Fibroblast of lung (primary cell): ENCODE measurements around the gene SURF4. TPM values are rescaled to one million over a fixed set of nuclear protein-coding genes. Genes with fewer than 3 reads are reported as not detected.

Experiments
- DNase-seq, 2 donors: peaks; one replicate each; pipeline versions ENCODE4 v3.0.0 to v3.0.0-alpha.2; 2010; ENCODE audit warnings: low read depth in 2 of 2
- H2AFZ ChIP-seq: 2 replicates; pipeline ENCODE4 v1.5.1; 2012; ENCODE audit warnings: low read length, control low read depth, inconsistent platforms
- H3K27ac ChIP-seq: 2 replicates; pipeline ENCODE4 v1.5.1; 2011; ENCODE audit warnings: low read length, control low read depth; ENCODE audit not compliant: insufficient read depth
- H3K27me3 ChIP-seq: 2 replicates; pipeline ENCODE4 v1.5.1; 2011; ENCODE audit warnings: mild to moderate bottlenecking, low read length; ENCODE audit not compliant: control insufficient read depth, insufficient read depth
- H3K36me3 ChIP-seq: 2 replicates; pipeline ENCODE4 v1.5.1; 2011; ENCODE audit warnings: low read length; ENCODE audit not compliant: control insufficient read depth, insufficient read depth
- H3K4me1 ChIP-seq: 2 replicates; pipeline ENCODE4 v1.5.1; 2011; ENCODE audit warnings: low read length; ENCODE audit not compliant: control insufficient read depth, insufficient read depth; ENCODE audit errors: extremely low read depth
- H3K4me2 ChIP-seq: 2 replicates; pipeline ENCODE4 v1.5.1; 2011; ENCODE audit warnings: low read length, control low read depth; ENCODE audit not compliant: insufficient read depth; ENCODE audit errors: extremely low read depth
- H3K4me3 ChIP-seq, 4 experiments: fragments of 200-600 bp in 1 of 4; sonication (generic) in 1 of 4; replicated peaks in 1 of 4; 2 replicates each; pipeline ENCODE4 v1.5.1; 2011 to 2016; ENCODE audit warnings: low read length in 4 of 4, low read depth in 3 of 4, mild to moderate bottlenecking in 3 of 4, control low read depth in 2 of 4, inconsistent platforms in 1 of 4, mixed read lengths in 1 of 4; ENCODE audit not compliant: insufficient read depth in 1 of 4; ENCODE audit errors: control extremely low read depth in 1 of 4
- H3K79me2 ChIP-seq: 2 replicates; pipeline ENCODE4 v1.5.1; 2012; ENCODE audit warnings: mild to moderate bottlenecking, low read length, inconsistent platforms; ENCODE audit not compliant: control insufficient read depth, insufficient read depth
- H3K9ac ChIP-seq: 2 replicates; pipeline ENCODE4 v1.5.1; 2011; ENCODE audit warnings: mild to moderate bottlenecking, low read length, control low read depth; ENCODE audit not compliant: insufficient read depth
- H3K9me3 ChIP-seq: 2 replicates; pipeline ENCODE4 v1.5.1; 2012; ENCODE audit warnings: low read depth, low read length; ENCODE audit not compliant: control insufficient read depth, insufficient read depth
- H4K20me1 ChIP-seq: 2 replicates; pipeline ENCODE4 v1.5.1; 2011; ENCODE audit warnings: low read length; ENCODE audit not compliant: control insufficient read depth, insufficient read depth; ENCODE audit errors: extremely low read depth
- EZH2 ChIP-seq: IDR thresholded peaks from 2 replicates; pipeline ENCODE4 v1.5.1; 2012; ENCODE audit warnings: low read length, control low read depth, mild to moderate bottlenecking; ENCODE audit errors: missing control alignments
- polyA plus RNA-seq, 2 donors: library from polyadenylated mRNA; depleted of rRNA in 1 of 2; stranded (reverse) in 1 of 2; unstranded in 1 of 2; fragments of >200 nt; gene quantifications; 2 replicates each; pipeline ENCODE4 v1.2.1, GENCODE V29; 2011 to 2012; ENCODE audit warnings: missing spikeins in 1 of 2
- total RNA-seq: library from RNA; depleted of rRNA; stranded (reverse); fragments of >200 nt; gene quantifications from 2 replicates; pipeline ENCODE4 v1.2.1, GENCODE V29; 2014
- TF ChIP-seq, protein P1 (sequence below), 2 donors: IDR thresholded peaks in 1 of 2; conservative IDR thresholded peaks in 1 of 2; 1 replicate in 1 of 2; 2 replicates in 1 of 2; pipeline ENCODE4 v1.5.1; 2011 to 2012; ENCODE audit warnings: low read length in 2 of 2, control low read depth in 1 of 2, inconsistent platforms in 1 of 2, low read depth in 1 of 2, mild to moderate bottlenecking in 1 of 2

Gene SURF4
- total and polyA plus RNA-seq, 2 donors (not counting 1 experiment from before 2014, with no cell fraction given): 338 to 358 TPM

DNA sequence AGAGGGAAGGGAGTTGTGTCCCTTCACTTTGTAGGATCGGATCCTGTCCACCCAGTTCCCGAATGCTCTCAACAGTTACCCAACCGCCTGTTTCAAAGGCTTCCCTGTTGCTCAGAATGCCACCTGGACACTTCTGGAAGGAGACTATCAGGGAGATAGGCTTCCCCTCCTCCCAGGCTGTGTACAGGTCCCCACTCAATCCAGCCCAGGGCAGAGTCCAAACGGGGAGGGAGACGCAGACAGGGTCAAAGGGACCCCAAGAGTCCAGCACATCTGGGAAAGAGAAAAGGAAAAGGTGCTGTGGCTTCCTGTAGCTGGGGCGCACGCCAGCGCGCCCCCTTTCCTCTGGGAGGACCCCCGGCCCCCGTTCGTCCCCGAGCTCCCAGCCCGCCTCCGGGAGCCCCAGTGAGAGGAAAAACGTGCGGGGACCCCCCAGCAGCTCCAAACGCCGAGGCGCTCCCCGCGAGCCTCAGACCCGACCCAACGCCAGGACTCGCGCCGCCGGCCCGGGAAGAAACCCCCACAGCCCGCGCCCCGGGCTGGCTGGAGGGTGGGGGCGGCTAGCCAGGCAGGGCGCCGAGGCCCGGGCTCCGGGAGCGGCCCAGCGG, 640 bp downstream of the SURF4 start:
- TF ChIP-seq EZH2: no peak
- TF ChIP-seq, protein P1, sequence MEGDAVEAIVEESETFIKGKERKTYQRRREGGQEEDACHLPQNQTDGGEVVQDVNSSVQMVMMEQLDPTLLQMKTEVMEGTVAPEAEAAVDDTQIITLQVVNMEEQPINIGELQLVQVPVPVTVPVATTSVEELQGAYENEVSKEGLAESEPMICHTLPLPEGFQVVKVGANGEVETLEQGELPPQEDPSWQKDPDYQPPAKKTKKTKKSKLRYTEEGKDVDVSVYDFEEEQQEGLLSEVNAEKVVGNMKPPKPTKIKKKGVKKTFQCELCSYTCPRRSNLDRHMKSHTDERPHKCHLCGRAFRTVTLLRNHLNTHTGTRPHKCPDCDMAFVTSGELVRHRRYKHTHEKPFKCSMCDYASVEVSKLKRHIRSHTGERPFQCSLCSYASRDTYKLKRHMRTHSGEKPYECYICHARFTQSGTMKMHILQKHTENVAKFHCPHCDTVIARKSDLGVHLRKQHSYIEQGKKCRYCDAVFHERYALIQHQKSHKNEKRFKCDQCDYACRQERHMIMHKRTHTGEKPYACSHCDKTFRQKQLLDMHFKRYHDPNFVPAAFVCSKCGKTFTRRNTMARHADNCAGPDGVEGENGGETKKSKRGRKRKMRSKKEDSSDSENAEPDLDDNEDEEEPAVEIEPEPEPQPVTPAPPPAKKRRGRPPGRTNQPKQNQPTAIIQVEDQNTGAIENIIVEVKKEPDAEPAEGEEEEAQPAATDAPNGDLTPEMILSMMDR (conservative IDR thresholded peaks at IDR 0.05 in 1 of 2, IDR thresholded peaks at IDR 0.05 in 1 of 2; ENCODE audit: low read depth in 1 of 2, low read length in 2 of 2): no peak
- H2AFZ ChIP-seq: no peak overlapping the region
- H3K4me3 ChIP-seq: peak overlapping the region; percentile 78 to 100 (median 96)
- H3K4me1 ChIP-seq: peaks cover 6% of the 10 kb centered on the region
- H4K20me1 ChIP-seq: peaks cover 5% of the 10 kb centered on the region
- peak overlapping the region; percentile 77 for H3K4me2 ChIP-seq
- peaks cover 56% of the 10 kb centered on the region for H3K79me2 ChIP-seq
- H3K36me3 ChIP-seq: peaks cover 16% of the 10 kb centered on the region
- no peaks in the 10 kb centered on the region for H3K27me3 ChIP-seq
- no peaks in the 10 kb centered on the region for H3K9me3 ChIP-seq
- H3K27ac ChIP-seq: peak overlapping the region; percentile 98
- peak; percentile 39 to 44 for DNase-seq
- peak overlapping the region; percentile 97 for H3K9ac ChIP-seq

DNA sequence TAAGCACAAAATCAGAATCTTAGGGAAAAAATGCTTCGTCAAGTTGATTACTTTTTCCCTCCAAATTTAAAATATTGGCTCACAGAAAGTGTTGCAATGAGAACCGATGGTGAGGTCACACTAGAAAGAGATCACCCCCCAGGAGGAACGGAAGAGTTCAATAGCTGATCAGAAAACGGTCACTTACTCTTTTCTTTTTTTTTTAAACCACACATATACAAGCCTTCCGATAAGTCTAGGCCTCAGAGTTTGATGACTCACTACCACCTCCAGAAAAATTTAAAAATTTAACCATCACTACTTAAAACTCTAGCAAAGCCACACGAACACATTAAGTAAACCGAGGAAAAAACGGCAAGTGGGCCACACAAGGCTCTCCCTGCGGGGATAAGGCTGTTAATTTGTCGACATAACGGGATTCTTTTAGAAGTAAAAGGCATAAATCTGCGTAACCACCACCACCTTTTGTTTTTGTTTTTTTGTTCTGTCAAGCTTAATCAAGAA, 1.2 kb downstream of the SURF4 start:
- Histone ChIP-seq H3K36me3 (peaks cover 22% of the 10 kb centered on the region), H3K4me3 (peak overlapping the region; percentile 78 to 100 (median 96)), H3K4me1 (peaks cover 6% of the 10 kb centered on the region), H3K9ac (peak overlapping the region; percentile 97), H2AFZ (no peak overlapping the region), H3K27me3 (no peaks in the 10 kb centered on the region), H4K20me1 (peaks cover 6% of the 10 kb centered on the region), H3K9me3 (no peaks in the 10 kb centered on the region), H3K79me2 (peaks cover 61% of the 10 kb centered on the region), H3K4me2 (peak overlapping the region; percentile 77), H3K27ac (peak overlapping the region; percentile 98)
- DNase-seq: peak; percentile 60 to 81
- TF ChIP-seq, protein P1 (conservative IDR thresholded peaks at IDR 0.05 in 1 of 2, IDR thresholded peaks at IDR 0.05 in 1 of 2; ENCODE audit: low read depth in 1 of 2, low read length in 2 of 2): no peak
- no peak for TF ChIP-seq EZH2

DNA sequence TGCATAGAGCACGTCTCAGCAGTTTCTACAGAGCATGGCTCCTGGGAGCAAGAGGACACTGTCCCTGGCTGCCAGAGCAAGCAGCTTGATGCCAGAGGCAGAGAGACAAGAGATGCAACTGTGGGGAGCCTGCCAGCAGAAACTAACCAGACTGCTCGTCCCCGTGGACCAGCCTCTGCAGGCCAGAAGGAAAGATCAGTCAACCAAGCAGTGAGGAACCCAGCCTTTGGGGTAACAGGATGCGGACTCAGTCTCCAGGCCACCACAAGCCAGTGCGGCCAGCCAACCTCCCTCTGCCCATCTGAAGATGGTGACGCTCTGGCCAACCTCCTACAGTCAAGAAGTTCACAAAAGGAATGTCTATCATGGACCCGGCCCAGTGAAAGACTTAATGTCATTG, 3.7 kb downstream of the SURF4 start:
- Histone ChIP-seq H3K4me2 (peak overlapping the region; percentile 23), H3K27me3 (no peaks in the 10 kb centered on the region), H4K20me1 (peaks cover 9% of the 10 kb centered on the region), H2AFZ (no peak overlapping the region), H3K4me1 (peaks cover 10% of the 10 kb centered on the region), H3K9ac (no peak overlapping the region), H3K9me3 (no peaks in the 10 kb centered on the region), H3K4me3 (peak overlapping the region in 1 of 4 experiments; percentile 4), H3K79me2 (peaks cover 86% of the 10 kb centered on the region), H3K27ac (no peak overlapping the region), H3K36me3 (peaks cover 35% of the 10 kb centered on the region)
- no peak for DNase-seq
- TF ChIP-seq, protein P1 (conservative IDR thresholded peaks at IDR 0.05 in 1 of 2, IDR thresholded peaks at IDR 0.05 in 1 of 2; ENCODE audit: low read depth in 1 of 2, low read length in 2 of 2): no peak
- TF ChIP-seq EZH2: no peak
